ENCODE measurements around the gene NFATC2.
"Not testable (repeated sequence)": the region's sequence is repeated elsewhere in the genome, so short reads cannot be mapped to it uniquely, and the experiment has no call there.

The NFATC2 gene

DNA sequence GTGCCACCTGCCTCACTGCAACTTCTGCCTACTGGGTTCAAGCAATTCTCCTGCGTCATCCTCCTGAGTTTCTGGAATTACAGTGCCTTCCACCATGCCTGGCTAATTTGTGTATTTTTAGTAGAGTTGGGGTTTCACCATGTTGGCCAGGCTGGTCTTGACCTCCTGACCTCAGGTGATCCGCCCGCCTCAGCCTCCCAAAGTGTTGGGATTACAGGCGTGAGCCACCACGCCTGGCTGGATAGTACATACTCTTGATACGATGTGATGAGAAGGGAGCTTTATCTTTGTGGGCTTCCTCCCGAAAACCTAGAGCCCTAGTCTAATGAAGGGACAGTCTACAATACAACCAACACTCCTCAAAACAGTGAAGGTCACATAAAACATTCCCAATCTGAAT, 2.4 kb downstream of the NFATC2 start:
- not testable (repeated sequence) for DNase-seq (ENCODE audit: low spot score)

DNA sequence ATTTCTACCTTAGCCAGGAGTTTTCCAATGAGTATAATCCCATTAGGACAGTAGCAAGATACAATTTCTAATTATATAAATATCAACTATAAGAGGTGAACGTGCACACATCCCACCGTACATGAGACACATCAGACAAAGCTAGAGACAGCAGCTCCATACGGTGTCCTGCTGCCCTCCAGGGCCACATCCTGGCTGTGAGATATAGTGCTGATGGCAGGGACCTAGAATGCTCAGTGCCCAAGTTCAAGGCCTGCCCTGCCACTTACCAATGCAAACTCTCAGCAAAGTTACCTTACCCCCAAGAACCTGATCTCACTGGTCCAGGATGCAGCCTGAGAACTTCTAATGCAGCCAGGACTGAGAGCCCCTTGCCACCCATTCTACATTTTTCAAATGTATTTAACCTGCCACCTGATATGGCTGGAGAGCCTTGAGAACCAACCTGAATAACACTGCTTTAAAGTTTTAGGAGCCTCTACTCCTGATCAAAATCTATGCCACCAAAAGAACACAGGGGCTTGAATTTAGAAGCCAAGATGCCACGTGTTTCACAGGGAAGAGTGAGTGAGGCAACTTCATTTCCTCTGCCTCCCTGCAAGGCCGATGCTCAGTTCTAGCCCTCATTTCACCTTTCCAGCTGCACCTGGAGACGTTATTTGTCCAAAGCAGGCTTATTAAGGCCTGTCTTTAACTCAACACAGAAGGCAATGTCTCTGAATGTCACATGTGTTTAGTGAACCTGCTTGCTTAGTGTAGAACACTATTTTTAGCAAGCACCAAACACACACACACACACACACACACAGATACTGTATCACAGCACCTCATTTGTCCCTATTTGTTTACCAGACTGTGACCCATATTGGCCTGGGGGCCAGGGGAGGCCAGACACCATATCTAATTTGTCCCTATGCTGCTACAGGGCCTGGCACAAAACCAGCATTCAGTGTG, 6.1 kb downstream of the NFATC2 start:
- DNase-seq (ENCODE audit: low spot score), result no peak

DNA sequence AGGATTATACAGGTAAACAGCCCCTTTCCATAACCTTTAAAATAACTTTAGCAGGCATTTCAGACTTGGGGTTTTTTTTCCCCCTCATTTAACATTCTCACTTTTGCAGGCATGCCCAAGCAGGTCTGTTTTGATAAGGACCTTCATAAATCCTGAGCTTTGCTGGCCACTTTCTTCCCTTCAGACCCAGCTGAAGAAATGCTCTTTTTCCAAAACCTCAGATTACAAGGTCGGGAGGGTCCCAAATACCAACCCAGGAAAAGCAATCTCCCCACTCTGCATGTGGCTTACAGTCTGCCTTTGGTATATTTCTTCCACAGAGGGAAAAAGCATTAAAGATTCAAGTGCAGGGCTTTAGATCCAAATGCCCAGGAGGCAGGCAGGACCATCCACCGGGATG, 6.8 kb downstream of the NFATC2 start:
- DNase-seq (ENCODE audit: low spot score), result no peak

DNA sequence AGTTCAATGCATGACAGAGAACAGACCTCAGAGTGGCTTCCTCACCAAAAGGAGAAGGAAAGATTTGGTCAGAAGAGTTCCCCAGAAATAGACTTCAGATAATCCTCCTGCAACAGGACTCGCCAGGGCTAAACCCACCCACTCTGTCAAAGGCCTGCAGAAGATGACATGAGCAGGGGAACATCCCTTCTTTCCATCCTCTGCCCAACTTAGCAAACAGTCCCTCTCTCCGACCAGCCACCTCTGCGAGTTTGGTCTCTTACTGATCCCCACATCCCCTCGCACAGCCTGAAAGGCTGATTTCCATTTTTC, 7.5 kb downstream of the NFATC2 start:
- DNase-seq (ENCODE audit: low spot score), result no peak

DNA sequence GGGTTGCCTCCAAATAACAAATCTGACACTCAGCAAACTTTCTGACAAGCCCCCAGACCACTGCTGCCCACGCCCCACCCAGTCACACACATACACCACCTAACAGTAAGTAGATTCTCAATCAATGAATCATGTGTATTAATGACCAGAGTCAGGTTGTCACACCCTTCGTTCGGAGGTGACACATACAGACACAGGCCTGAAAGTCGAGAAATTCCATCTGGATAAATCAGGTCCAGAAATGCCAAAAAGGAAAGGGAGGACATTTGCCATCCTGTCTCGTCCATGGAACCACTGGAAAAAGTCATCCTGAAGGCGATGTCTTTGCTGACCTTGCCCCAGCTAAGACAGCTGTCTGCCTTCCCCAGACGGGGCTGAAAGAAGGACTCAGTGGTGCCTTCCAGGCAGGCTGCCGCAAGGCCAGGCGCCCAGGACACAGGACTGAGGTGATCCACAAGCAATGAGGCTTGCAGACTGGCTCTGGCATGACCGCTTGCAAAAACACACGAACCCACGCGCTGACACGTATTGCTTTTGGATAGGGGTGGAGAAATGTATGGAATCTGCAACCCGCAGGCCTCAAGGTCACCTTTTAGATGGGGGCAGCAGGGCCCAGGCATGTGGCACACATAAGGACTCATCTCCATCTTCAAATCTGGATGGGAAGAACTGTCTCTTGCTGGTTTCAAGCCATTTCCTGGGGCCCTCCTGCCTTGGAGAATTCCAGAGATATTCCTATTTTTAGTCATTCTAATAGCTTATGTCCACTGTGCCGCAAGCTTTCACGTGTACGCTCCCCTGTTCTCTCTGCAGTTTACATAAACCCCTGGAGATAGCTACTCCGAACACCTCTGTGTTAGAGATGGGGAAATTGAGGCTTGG, 9.0 kb downstream of the NFATC2 start:
- DNase-seq (ENCODE audit: low spot score), result no peak

DNA sequence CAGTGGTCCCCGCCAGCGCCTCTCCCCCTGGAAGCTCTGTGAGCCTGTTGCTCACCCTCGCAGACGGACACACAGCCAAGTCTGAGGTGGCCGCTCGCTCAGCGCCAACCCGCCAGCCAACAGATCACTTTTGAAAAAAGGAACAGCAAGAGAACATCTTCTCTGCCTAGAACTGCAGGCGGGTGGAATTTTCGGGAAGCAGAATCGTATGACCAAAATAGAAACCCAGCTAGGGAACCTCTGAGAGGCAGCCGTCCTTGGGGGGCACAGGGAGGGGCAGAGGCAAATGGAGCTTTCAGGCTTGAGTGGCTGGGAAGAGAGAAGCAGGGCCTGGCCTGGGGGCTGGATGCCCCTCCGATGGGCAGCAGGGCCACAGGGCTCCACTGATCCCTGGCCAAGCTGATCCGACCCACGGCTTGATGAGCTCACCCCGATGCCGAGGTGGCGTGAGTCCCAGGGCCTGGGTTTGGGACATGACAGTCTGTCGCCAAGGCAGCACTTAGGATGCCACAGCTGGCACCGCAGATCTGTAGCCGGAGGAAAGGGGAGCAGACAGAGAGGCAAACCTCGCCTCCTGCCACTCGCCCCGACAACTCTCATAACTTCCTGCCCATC, 9.8 kb downstream of the NFATC2 start:
- DNase-seq (ENCODE audit: low spot score), result no peak

DNA sequence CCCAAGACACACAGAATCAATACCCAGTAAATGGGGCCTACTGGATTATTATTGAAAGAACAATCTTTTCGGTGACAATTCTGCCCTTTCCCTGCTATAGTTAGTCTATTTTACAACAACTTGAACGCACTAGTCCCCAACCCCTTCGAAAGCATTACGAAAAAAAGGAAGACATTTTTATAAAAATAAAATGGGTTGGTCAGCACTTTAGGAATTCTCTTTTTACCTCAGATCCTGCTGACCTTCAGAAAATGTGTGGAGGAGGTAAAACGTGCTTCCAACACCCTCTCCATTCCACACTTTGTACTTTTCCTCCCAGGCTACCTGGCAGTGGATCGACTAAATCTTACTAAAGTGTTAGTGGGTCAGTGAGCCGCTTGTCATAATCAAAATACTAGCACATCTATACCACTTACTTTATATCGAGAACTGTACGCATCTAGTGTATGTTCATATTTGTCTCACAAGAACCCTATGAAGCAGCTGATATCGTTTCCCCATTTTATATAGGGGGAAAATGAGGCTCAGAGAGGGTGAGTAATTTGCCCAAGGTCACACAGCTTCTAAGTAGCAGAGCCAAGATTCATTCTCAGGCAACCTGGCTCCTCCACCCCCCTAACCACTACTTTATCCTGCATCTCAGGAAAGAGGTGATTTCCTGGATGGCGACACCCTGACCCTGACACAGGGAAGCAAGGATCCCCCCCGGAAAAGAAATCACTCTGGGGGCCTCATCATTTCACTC, 10.6 kb downstream of the NFATC2 start:
- DNase-seq (ENCODE audit: low spot score), result no peak

DNA sequence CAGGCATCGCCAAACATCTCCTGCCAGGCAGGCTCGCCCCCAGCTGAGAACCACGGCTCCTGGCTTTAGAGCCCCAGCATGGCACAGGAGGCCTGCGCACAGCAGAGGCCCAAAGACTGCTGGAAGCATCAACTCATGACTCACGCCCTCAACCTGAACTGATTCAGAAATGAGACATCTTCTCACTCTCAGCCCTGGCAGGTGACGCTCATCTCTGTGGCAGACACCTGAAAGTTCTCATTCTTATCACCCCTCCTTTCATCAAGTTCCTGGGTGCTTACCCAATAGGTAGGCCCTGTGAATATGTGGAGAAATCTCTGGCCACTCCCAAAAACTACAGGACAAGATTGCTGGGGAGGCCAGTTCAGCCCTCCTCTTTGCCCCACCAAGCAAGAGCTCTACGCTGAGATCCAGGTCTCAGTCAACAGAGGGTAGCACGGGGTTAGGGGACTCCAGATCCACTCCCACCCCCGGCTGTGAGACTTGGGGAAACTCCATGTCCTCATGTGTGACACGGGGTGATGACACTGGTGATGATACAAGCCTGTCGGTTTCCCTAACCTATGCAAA, 11.3 kb downstream of the NFATC2 start:
- DNase-seq (ENCODE audit: low spot score), result peak; percentile 57

DNA sequence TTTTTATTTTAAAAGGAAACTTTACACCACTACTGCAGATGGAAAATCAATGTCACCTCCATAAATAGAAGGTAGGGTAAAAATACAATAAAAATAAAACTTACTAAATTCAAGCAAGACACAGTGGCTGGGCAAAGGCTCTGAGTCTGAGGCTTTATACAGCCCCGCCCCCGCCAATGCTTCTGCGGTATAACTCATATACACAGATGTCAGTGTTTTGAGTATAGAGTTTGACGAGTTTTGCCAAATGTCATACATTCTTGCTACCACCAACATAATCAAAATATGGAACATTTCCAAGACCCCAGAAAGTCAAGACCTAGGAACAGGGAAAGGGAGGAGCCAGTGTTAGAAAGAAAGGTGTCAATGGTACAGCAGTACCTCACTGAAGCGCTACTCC, 12.8 kb downstream of the NFATC2 start:
- no peak for DNase-seq (ENCODE audit: low spot score)

DNA sequence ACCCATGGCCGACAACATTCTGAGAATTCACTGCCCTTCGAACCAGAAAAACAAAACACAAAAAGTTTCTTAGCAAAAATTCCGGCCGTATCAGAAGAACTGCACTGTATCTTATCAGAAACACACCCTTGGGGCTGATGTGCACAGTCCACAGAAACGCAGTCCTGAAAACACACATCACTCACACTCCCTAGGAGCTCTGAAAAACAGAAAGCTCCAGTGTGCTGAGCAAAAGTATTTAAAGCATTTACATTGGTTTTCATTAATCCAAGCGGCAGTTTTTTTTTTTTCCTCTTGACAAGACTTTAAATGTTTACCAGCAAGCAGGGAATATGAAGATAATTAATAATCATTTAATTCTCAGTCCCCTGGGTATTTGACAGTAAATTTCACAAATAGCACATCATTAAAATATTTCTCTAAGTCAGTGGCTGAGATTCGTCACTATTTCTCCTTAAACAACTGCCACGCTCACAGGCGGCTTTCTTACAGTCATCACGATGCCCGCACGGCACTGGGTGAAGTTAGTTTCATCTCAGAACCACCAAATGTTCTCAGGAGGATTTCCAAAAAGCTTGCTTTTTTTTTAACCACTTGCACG, 13.3 kb downstream of the NFATC2 start:
- DNase-seq (ENCODE audit: low spot score), result no peak

DNA sequence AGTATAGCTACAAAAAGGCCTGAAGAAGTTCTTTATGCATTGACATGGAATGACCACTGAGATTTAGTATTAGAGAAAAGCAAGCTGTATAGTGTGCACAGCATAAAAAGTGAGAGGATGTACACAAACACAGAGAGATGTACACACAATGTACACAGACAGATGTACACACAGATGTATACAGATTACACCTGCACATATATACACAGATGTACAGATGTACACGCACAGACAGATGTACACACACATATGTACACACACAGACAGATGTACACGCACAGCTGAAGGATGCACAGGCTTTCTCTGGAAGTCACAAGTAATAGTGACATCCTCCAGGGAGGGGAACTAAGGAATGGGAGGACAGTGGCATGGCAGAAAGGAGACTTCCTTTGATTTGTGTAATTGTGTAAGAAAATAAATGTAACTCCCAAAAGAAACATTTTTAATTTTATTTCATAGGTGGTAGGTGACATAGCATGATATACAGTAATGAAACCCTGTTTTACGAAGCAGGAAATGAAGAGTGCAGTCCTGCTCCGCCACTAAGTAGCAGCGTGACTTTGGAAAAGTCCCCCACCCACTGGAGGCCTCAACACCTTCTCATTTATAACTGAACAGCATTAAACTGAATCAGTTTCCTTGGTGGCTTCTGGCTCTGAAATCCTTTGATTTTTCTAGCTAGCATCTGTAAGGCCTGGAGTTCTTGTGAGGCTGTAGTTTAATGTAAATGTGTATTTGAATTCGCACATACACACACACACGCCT, 14.1 kb downstream of the NFATC2 start:
- peak; percentile 42 for DNase-seq (ENCODE audit: low spot score)

DNA sequence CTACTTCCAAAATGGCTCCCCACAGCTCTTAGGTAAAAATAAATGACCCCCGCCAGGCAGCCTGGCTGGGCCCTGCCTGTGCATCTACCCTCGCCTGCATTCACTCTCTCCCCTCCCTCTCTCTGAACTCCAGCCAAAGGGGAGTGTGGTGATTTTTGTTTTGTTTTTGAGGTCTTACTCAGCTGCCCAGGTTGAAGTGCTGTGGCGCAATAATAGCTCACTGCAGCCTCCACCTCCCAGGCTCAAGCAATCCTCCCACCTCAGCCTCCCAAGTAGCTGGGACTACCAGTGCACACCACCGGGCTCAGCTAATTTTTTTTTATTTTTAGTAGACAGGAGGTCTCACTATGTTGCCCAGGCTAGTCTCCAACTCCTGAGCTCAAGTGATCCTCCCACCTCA, 15.8 kb downstream of the NFATC2 start:
- no peak for DNase-seq (ENCODE audit: low spot score)

DNA sequence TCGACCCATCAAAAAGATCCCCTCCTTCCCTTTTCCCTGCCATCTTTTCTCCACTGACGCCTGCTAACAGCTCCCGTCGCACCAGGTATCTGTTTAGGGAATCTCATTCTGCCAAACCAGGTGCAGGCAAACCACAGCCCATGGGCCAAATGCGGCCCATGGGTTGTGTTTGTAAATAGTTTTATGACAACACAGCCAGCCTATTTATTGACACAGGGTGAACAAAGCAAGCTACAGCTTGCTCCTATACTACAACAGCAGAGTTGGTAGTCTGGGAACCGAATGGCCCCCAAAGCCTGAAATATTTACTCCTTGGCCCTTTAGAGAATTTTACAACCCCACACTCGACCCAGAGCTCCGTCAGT, 16.4 kb downstream of the NFATC2 start:
- no peak for DNase-seq (ENCODE audit: low spot score)

DNA sequence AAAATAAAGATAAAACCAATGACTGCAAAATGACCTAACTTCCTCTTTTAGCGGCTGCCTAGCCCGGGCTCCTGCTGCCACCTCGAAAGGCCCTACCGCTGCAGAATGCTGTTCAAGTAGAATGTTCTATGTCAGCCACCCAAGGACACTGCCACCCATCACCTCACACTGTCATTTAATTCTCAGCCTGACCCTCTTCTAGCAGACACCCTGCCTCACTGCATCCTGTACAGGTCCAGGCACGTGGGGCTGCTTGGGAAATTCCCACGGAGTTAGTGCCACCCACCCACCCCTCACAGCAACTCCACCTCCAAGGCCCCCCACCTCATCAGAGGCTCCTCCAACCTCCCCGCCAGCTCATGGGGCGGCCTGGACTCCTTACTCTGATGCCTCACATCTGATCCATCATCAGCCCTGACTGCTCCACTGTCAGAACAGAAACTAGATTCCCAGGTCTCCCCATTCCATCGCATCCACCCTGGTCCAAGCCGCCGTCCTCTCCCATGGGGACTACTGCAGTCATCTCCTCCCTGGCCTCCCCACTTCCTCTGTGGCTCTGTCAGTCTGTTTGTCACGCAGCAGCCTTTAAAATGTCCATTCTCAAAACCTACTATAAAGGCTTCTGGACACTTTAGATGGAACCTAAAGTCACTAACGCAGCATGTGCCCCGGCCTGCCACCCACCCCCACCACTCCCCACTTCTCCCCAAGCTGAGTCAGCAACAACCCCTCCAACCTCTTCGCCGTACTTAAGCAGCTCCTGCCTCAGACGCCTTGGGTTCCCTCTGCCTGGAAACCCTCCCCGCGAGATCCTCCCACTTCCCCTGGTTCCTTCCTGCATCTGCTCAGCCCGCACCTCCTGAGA, 17.0 kb downstream of the NFATC2 start:
- peak; percentile 37 for DNase-seq (ENCODE audit: low spot score)

DNA sequence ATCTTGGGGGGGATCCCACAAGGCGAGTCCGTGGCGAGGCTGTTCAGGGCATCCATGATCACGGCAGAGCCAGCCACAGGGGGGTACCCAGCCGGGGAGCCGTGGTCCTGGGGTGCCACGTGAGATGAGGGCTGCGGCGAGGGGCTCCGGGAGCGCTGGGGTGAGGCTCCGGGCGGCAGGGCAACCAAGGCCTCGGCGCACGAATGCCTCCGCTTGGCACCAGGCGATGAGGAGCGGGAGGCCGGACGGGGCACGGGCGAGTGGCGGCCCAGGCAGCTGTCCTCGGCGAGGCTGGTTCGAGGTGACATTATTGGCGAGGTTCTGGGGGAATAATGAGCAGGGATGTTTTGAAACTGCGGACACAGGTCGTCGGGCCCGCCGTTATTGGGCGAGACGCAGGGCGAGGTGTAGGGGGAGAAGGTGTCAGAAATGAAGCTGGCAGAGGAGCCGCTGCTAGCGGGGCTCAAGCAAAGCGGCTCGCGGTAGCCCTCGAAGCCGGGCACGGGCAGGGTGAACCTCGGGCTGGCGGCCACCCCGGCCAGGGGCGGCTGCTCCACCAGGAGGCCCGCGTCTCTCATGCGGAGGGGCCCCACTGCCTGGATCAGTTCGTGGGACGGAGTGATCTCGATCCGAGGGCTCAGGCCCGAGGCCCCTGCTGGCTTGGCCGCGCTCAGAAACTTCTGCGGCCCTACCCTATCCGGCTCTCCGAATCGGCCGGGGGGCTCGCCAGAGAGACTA, 19.1 kb downstream of the NFATC2 start:
- DNase-seq (ENCODE audit: low spot score), result no peak

DNA sequence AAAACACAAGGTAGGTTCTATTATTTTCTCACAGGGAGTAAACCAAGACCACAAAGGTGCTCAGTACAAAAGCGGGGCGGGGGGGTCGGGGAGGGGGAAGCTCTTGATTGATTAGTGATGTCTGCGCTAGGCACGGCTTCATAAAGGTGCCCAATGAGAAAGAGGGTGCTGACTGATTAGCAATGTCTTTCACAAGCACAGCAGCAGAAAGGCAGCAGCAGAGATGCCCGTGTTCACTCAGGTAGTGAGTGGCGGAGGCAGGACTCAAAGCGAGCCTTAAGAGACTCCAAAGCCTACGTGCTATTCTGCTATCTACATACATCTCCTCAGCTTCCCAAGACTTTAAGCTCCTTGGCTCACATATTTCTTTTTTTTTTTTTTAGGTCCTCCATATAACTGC, 20.3 kb downstream of the NFATC2 start:
- DNase-seq (ENCODE audit: low spot score), result no peak

DNA sequence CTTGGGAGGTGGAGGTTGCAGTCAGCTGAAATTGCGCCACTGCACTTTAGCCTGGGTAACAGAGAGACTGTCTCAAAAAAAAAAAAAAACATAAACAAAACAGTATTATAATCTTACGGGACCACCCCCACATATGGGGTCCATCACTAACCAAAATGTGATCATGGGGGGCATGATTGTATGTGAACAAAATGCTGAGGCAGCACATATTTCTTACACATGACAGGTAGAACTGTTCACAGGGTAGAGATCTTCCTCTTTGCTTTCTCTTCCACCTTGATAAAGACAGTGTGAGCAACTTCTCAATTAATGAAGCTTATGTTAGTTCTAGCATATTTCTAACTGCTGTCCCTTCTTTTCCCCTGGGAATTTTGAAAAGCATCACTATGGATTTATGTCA, 24.7 kb downstream of the NFATC2 start:
- no peak for DNase-seq (ENCODE audit: low spot score)

DNA sequence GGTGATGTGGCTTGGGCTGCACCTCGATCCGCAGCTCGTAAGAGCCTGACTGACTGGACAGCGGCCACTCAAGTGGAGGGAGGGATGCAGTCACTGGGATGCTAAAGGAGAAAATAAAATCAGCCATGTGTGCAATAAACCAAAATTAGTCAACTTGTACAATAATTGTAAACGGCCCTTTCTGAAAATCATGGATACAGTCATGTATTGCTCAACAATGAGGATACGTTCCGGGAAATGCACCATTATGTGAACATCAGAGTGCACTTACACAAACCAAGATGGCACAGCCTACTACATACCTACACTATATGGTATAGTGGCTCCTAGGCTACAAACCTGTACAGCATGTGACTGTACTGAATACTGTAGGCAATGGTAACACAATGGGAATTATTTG, 25.7 kb downstream of the NFATC2 start:
- DNase-seq (ENCODE audit: low spot score), result no peak

DNA sequence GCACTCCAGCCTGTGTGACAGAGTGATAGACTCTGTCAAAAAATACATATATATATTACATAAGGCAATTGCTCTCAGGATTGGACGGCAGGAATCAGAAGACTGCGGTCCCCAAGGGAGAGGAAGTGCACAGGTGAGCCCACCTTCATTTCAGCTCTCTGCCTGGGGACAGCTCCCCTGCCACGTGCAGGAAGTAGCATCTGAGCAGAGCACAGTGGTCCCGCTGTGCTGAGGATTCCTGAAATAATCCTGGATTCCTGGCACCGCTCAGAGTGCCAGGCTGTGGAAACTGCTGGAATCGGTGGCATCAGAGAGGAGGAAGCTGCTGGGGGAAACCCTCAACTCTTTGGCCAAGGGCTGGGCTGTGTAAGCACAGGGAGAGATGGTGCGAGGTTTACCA, 27.7 kb downstream of the NFATC2 start:
- no peak for DNase-seq (ENCODE audit: low spot score)
